Psoas muscle (tissue), 8 donors: ENCODE results near the gene NOVA1. TPM values are rescaled to one million over a fixed set of nuclear protein-coding genes. Genes with fewer than 3 reads are reported as not detected.
"Not testable (repeated sequence)": the region's sequence is repeated elsewhere in the genome, so short reads cannot be mapped to it uniquely, and the experiment has no call there.

ENCODE experiments used
- ATAC-seq, 4 donors: fragments of 200-7000 bp; cut with Tn5 transposase; one replicate each; pipeline ENCODE4 v1.9.1; 2020; ENCODE audit warnings: moderate library complexity in 3 of 4, mild to moderate bottlenecking in 2 of 4
- DNase-seq, 2 donors: peaks; one replicate each; pipeline ENCODE4 v3.0.0-alpha.2; 2020
- H3K27ac ChIP-seq: fragments of 200-600 bp; one replicate; pipeline ENCODE4 v1.8.0; 2022
- H3K27me3 ChIP-seq, 3 donors: fragments of 200-600 bp in 1 of 3; one replicate each; pipeline versions ENCODE4 v1.6.1 to v1.8.0; 2013 to 2022; ENCODE audit warnings: low read length in 2 of 3, mild to moderate bottlenecking in 2 of 3, moderate library complexity in 1 of 3; ENCODE audit not compliant: insufficient read depth in 3 of 3
- H3K36me3 ChIP-seq, 2 donors: fragments of 200-600 bp in 1 of 2; one replicate each; pipeline versions ENCODE4 v1.6.1 to v1.8.0; 2013 to 2022; ENCODE audit warnings: low read depth in 1 of 2, mild to moderate bottlenecking in 1 of 2, moderate library complexity in 1 of 2; ENCODE audit not compliant: insufficient read depth in 1 of 2
- H3K4me1 ChIP-seq: fragments of 200-600 bp; one replicate; pipeline ENCODE4 v1.8.0; 2022
- H3K4me3 ChIP-seq: fragments of 200-600 bp; one replicate; pipeline ENCODE4 v1.8.0; 2022; ENCODE audit warnings: mild to moderate bottlenecking
- H3K9me3 ChIP-seq: fragments of 200-600 bp; one replicate; pipeline ENCODE4 v1.8.0; 2022
- WGBS, 3 donors: extraction: QIAGEN DNeasy Blood & Tissue Kit; methylation state at CpG; one replicate each; pipeline versions ENCODE4 v1.1.6 to v1.1.7; 2013; 5-methylcytosine and 5-hydroxymethylcytosine counted together
- intact Hi-C, 2 donors: fragments of 100-400 bp; cut with DNase I; formaldehyde crosslinking; loops; one replicate each; pipeline versions ENCODE4 v1.11.0 to v1.14.2; 2022
- long read RNA-seq, 2 donors: library from polyadenylated mRNA; unstranded; transcript quantifications; one replicate each; pipeline ENCODE4 v2.0.0, GENCODE V29; 2021
- polyA plus RNA-seq, 3 donors: library from polyadenylated mRNA; stranded (reverse); fragments of 200-250 nt; gene quantifications; one replicate each; pipeline ENCODE4 v1.2.3, GENCODE V29; 2013
- total RNA-seq, 4 donors: library from RNA; stranded (reverse); fragmentation: NEBNext Ultra II Directional in 2 of 4; extraction: Animal tissue kit (Norgen Biotek cat#: 25700) in 2 of 4; gene quantifications; one replicate each; pipeline versions ENCODE4 v1.2.1 to v1.2.4, GENCODE V29; 2021 to 2023
- TF ChIP-seq, protein P1 (sequence below): fragments of 200-600 bp; IDR thresholded peaks from one replicate; pipeline ENCODE4 v1.8.0; 2022; ENCODE audit warnings: antibody characterized with exemption
- donor health status: healthy with polysubstance abuse.
- donor health status: DM: no; HTN: no; CAD: no; lungs with moderate emphysema.
- donor health status: Bipolar disorder and iron deficiency.
- donor health status: healthy.
- donor health status: DM: yes; HTN: yes; CAD: no.
- donor health status: DM: no; HTN: no; CAD: no.
- donor health status: DM: no; HTN: no; CAD: no.
- donor health status: DM: yes; HTN: yes; CAD: no.

NOVA1 gene, protein sequence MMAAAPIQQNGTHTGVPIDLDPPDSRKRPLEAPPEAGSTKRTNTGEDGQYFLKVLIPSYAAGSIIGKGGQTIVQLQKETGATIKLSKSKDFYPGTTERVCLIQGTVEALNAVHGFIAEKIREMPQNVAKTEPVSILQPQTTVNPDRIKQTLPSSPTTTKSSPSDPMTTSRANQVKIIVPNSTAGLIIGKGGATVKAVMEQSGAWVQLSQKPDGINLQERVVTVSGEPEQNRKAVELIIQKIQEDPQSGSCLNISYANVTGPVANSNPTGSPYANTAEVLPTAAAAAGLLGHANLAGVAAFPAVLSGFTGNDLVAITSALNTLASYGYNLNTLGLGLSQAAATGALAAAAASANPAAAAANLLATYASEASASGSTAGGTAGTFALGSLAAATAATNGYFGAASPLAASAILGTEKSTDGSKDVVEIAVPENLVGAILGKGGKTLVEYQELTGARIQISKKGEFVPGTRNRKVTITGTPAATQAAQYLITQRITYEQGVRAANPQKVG
- total RNA-seq (1 to 10 TPM; 2.5 to 4.4 (median 3.1) TPM), polyA plus RNA-seq (1 to 10 TPM in 1 of 3 donors, under 1 TPM in 2; 0.73 to 2.3 (median 0.76) TPM)
- long read RNA-seq, donor 1, partial matches to known transcripts = 1 of 2 reads
- long read RNA-seq, donor 1, other reads (novel, unspliced or antisense) = 0 of 2 reads
- long read RNA-seq, donor 2 = 0 reads

DNA sequence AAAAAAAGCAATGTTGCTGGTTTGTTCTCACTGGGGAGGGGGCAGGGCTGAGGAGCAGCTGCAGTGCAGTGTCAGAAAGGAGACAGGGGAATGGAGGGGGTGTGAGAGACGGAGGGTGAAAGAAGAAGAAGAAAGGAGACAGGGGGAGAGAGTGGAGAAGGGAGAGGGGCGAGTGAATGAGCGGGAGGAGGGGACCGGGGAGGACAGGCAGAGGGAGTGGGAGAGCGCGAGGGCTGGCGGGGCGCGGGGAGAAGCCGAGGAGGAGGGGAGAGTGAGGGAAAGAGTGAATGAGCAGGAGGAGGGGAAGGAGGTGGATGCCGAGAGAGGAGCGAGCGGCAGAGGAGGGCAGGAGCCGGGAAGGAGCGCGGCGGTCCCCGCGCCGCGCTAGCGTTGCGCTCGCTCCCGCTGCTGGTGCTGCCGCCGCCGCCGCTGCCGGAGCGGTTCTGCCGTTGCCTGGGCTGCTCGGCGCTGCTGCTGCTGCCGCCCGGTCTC lies at the start of gene NOVA1:
Gene NOVA1 (minus strand): TSS at position 445 of the 492 bp plus-strand sequence. CDS start 597 bp downstream, outside the sequence.
- intact Hi-C loops = no loop called here

DNA sequence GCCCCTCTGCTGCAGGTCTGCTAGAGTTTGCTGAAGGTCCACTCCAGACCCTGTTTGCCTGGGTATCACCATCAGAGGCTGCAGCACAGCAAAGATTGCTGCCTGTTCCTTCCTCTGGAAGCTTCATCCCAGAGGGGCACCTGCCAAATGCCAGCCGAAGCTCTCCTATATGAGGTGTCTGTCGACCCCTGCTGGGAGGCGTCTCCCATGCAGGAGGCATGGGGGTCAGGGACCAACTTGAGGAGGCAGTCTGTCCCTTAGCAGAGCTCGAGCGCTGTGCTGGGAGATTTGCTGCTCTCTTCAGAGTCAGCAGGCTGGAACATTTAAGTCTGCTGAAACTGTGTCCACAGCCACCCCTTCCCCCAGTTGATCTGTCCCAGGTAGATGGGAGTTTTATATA lies 47.2 kb upstream of the NOVA1 start:
- H3K4me3 ChIP-seq, H3K27ac ChIP-seq, H3K36me3 ChIP-seq, DNase-seq, intact Hi-C loops, H3K9me3 ChIP-seq, ATAC-seq, H3K4me1 ChIP-seq, H3K27me3 ChIP-seq: not testable (repeated sequence)
- WGBS, 3 donors = 81 to 86% (median 82%) methylated on average over 5 of the region's 5 CpGs

More for the DNA sequence above, at the start of gene NOVA1:
- Histone ChIP-seq H3K36me3 (no peaks in the 10 kb centered on the region), H3K27ac (peak within 1 kb of the TSS; percentile 41), H3K4me1 (no peaks in the 10 kb centered on the region), H3K4me3 (peak within 1 kb of the TSS; percentile 67), H3K9me3 (no peaks in the 10 kb centered on the region), H3K27me3 (peaks cover 0 to 25% (median 3%) of the 10 kb centered on the region in 3 donors)
- TF ChIP-seq, protein P1, sequence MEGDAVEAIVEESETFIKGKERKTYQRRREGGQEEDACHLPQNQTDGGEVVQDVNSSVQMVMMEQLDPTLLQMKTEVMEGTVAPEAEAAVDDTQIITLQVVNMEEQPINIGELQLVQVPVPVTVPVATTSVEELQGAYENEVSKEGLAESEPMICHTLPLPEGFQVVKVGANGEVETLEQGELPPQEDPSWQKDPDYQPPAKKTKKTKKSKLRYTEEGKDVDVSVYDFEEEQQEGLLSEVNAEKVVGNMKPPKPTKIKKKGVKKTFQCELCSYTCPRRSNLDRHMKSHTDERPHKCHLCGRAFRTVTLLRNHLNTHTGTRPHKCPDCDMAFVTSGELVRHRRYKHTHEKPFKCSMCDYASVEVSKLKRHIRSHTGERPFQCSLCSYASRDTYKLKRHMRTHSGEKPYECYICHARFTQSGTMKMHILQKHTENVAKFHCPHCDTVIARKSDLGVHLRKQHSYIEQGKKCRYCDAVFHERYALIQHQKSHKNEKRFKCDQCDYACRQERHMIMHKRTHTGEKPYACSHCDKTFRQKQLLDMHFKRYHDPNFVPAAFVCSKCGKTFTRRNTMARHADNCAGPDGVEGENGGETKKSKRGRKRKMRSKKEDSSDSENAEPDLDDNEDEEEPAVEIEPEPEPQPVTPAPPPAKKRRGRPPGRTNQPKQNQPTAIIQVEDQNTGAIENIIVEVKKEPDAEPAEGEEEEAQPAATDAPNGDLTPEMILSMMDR = no peak
- 1 to 3% (median 1%) methylated on average over 10 to 34 of the region's 36 CpGs for WGBS, 3 donors
- ATAC-seq (peak in 3 of 4 donors; percentile 54 to 64 (median 61)), DNase-seq (no peak)

GRCh38 chr14:26636561-26636960 lies 38.7 kb upstream of the NOVA1 start:
- H3K9me3 ChIP-seq = no peaks in the 10 kb centered on the region
- intact Hi-C loops = loop anchor here in 1 of 2 donors (5.0 kb wide), 1 partner anchor 59 kb away; no protein-coding TSS in a partner anchor
- TF ChIP-seq, protein P1 = no peak
- no peak for DNase-seq
- H3K36me3 ChIP-seq = no peaks in the 10 kb centered on the region
- ATAC-seq = no peak
- no peak overlapping the region for H3K4me3 ChIP-seq
- 37 to 56% (median 40%) methylated on average over 5 of the region's 5 CpGs for WGBS, 3 donors
- no peaks in the 10 kb centered on the region for H3K4me1 ChIP-seq
- H3K27ac ChIP-seq = no peak overlapping the region
- H3K27me3 ChIP-seq = no peaks in the 10 kb centered on the region

GRCh38 chr14:26634946-26635345 lies 37.1 kb upstream of the NOVA1 start:
- not testable (repeated sequence) for H3K27ac ChIP-seq, H3K27me3 ChIP-seq, H3K4me1 ChIP-seq, H3K4me3 ChIP-seq, ATAC-seq, H3K9me3 ChIP-seq, DNase-seq, H3K36me3 ChIP-seq
- intact Hi-C loops = loop anchor here in 1 of 2 donors (5.0 kb wide), 1 partner anchor 58 kb away; no protein-coding TSS in a partner anchor
- 88 to 94% (median 91%) methylated on average over 24 to 25 of the region's 25 CpGs for WGBS, 3 donors

DNA sequence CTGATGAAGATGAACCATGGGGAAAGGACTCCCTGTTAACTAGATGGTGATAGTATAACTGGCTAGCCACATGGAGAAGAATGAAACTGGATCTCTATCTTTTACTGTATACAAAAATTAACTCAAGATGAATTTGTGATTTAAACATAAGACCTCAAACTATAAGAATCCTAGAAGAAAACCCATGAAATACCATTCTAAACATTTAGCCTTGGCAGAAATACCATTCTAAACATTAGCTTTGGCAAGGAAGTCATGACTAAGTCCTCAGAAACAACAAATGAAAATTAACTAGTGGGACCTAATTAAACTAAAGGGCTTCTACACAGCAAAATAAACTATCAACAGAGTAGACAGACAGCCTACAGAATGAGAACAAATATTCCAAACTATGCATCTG lies 28.4 kb upstream of the NOVA1 start:
- ATAC-seq (no peak), DNase-seq (no peak)
- Histone ChIP-seq H3K9me3 (no peaks in the 10 kb centered on the region), H3K4me1 (no peaks in the 10 kb centered on the region), H3K4me3 (no peak overlapping the region), H3K36me3 (no peaks in the 10 kb centered on the region), H3K27me3 (no peaks in the 10 kb centered on the region), H3K27ac (no peak overlapping the region)
- TF ChIP-seq, protein P1 = no peak
- intact Hi-C loops = no loop called here
